ENCODE measurements around the gene KCNH1.

DNA sequence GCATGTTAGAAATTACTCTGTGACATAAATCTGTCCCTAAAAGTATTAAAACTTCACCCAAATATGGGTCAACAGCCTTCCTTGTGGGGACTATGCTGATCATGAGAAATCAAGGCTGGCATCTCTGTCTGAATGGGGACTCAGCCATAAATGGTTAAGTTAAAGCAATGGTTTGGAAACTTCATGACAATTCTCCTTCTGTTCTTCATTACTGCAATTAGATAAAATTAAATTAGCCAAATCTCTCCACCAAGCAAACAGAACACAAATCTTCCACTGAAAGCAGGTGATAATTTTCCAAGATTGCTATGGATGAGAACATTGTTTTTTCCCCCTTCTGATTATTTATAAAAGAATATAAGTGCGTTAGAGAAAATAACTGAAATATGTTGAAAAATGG lies 346.1 kb downstream of the KCNH1 start:
- TF ChIP-seq, protein P1, sequence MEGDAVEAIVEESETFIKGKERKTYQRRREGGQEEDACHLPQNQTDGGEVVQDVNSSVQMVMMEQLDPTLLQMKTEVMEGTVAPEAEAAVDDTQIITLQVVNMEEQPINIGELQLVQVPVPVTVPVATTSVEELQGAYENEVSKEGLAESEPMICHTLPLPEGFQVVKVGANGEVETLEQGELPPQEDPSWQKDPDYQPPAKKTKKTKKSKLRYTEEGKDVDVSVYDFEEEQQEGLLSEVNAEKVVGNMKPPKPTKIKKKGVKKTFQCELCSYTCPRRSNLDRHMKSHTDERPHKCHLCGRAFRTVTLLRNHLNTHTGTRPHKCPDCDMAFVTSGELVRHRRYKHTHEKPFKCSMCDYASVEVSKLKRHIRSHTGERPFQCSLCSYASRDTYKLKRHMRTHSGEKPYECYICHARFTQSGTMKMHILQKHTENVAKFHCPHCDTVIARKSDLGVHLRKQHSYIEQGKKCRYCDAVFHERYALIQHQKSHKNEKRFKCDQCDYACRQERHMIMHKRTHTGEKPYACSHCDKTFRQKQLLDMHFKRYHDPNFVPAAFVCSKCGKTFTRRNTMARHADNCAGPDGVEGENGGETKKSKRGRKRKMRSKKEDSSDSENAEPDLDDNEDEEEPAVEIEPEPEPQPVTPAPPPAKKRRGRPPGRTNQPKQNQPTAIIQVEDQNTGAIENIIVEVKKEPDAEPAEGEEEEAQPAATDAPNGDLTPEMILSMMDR (IDR thresholded peaks at IDR 0.05), result no peak
- no peak for TF ChIP-seq POLR2A (IDR thresholded peaks at IDR 0.05)
